GM12873 (cell line): ENCODE measurements around the gene GMEB2.

Experiments
- CTCF ChIP-seq: IDR thresholded peaks from 2 replicates; pipeline ENCODE4 v1.5.1; 2012; ENCODE audit warnings: low read depth, mild to moderate bottlenecking, moderate library complexity, low read length, control low read depth; ENCODE audit not compliant: insufficient read depth; ENCODE audit errors: missing control alignments

Gene GMEB2

GRCh38 chr20:63643946-63644345 lies 17.0 kb upstream of the GMEB2 start:
- no peak for TF ChIP-seq CTCF

GRCh38 chr20:63643499-63643898 lies 16.6 kb upstream of the GMEB2 start:
- no peak for TF ChIP-seq CTCF

GRCh38 chr20:63642527-63643247 lies 15.8 kb upstream of the GMEB2 start:
- TF ChIP-seq CTCF, result no peak

GRCh38 chr20:63641792-63642523 lies 15.1 kb upstream of the GMEB2 start:
- TF ChIP-seq CTCF, result peak; percentile 60

- no peak for TF ChIP-seq CTCF
These were observed 14.4 kb upstream of the GMEB2 start for GRCh38 chr20:63641146-63641791.

- no peak for TF ChIP-seq CTCF
These were observed 13.2 kb upstream of the GMEB2 start for GRCh38 chr20:63640086-63640485.
